Globus pallidus (tissue), 1 donor: ENCODE data around the gene RAB4B.
"Not testable (repeated sequence)": the region's sequence is repeated elsewhere in the genome, so short reads cannot be mapped to it uniquely, and the experiment has no call there.

ENCODE experiments used
- DNase-seq: peaks from one replicate; pipeline ENCODE4 v3.0.0-alpha.2; 2015; ENCODE audit warnings: low spot score

Gene RAB4B

DNA sequence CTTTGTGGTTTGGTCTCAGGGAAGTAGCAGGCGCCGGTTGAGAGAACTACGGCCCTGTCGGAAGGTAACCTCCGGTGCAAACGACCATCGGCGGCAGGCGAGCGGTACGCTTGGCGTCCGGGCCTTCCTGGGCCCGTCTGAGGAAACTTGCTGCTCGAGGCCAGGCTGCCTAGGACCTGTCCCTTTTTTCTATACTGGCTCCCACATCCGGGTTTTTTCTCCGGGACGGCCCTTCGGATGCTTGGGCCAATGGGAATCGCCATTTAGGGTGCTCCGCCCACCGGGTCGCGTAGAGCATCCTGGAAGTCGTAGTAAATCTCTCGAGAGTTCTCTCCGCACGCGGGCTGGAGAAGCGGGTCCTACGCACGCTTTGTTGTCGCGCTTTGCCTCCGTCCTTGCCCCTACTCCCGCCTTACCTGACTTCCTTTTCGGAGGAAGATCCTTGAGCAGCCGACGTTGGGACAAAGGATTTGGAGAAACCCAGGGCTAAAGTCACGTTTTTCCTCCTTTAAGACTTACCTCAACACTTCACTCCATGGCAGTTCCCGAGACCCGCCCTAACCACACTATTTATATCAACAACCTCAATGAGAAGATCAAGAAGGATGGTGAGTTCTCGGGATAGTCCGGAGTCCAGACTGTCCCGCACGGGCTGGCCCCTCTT is 27.0 kb upstream of the RAB4B start, which contains the start of gene SNRPA:
Gene SNRPA, plus strand, starts transcription at position 330 of the 664 bp plus-strand sequence. Its CDS starts 206 bp downstream, at position 536.
- DNase-seq: peak; percentile 98

DNA sequence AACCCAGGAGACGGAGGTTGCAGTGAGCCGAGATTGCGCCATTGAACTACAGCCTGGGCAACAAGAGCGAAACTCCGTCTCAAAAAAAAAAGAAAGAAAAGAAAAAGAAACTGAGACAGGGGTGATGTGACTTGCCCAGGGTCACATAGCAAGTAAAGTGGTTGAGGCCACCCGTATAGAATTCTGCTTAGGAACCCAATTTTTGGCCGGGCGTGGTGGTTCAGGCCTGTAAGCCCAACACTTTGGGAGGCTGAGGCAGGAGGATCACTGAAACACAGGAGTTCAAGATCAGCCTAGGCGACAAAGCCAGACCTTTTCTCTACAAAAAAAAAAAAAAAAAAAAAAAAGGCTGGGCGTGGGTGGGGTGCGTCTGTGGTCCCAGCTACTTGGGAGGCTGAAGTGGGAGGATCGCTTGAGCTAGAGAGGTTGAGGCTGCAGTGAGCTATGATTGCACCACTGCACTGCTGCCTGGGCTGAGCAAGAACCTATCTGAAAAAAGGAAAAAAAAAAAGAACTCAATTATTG is 25.7 kb upstream of the RAB4B start:
- no peak for DNase-seq

GRCh38 chr19:40754611-40755247 is 23.3 kb upstream of the RAB4B start:
- DNase-seq: no peak

DNA sequence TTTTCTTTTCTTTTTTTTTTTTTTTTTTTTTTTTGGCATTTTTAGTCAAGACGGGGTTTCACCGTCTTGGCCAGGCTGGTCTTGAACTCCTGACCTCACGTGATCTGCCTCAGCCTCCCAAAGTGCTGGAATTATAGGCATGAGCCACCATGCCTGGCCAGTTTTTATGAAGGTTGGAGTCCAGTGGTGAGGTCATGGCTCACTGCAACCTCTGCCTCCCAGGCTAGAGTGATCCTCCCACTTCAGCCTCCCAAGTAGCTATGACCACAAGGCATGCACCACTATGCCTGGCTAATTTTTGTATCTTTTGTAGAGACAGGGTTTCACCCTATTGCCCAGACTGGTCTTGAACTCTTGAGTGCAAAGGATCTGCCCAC is 22.8 kb upstream of the RAB4B start:
- no peak for DNase-seq

- DNase-seq: no peak
Observed at GRCh38 chr19:40755791-40756190, 22.3 kb upstream of the RAB4B start.

DNA sequence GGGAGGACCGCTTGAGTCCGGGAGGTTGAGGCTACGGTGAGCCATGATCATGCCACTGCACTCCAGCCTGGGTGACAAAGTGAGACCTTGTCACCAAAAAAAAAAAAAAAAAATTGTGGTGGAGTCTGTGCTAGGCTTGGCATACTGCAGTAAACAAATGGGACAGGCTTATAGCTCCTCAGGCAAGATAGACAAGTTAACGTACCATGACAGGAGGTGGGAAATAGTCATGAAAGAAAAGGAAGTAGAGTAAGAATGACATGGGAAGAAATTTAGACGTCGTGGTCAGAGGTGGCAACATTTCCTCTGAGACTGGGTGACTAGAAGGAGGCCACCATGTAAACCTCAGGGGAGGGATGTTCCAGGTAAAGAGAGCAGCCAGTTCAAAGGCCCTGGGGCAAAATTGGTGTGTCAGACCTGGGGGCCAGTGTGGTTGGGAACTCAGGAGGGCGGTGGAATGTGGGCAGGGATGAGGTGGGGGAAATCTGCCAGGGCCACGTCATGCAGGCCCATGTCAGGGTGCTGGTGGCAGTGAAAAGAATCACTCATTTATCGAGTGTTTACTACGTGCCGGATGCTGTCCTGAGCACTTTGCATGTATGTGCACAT is 21.4 kb upstream of the RAB4B start:
- DNase-seq: no peak

GRCh38 chr19:40758491-40758890 is 19.6 kb upstream of the RAB4B start:
- DNase-seq: no peak

DNA sequence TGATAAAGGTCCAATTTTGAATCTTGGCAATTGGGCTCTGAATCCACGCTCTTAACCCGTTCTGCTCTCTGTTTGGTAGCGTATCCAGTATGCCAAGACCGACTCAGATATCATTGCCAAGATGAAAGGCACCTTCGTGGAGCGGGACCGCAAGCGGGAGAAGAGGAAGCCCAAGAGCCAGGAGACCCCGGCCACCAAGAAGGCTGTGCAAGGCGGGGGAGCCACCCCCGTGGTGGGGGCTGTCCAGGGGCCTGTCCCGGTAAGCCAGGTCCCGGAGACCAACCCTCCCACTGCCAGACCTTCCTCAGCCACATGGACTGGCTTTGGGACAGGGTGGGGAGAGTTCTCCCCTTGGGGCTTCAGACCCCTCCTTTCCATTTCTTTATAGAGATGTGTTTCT is 18.7 kb upstream of the RAB4B start:
- no peak for DNase-seq

DNA sequence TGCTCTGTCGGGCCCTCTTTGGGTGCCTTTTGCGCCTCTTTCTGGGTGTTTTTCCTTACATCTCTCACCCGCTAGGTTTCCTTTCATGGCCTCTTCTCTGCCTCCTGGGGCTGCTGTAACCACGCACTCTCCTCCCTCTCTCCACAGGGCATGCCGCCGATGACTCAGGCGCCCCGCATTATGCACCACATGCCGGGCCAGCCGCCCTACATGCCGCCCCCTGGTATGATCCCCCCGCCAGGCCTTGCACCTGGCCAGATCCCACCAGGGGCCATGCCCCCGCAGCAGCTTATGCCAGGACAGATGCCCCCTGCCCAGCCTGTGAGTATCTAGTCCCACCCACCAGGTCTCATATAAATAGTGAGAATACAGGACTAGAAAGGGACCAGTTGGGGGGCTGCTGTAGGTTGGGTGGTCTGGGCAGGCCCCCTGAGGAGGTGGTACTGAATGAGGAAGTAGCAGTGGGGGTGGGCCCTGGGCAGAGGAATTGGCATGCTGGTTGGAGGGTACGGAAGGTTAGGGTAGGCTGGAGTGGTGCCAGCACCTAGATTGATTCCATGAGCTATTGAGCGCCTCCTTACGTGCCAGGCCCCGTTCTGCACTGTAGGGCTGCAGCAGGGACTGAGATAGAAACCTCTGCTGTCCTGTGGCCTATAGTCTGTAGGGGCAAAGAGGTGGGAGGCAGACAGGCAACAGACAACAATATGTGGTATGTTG is 15.1 kb upstream of the RAB4B start:
- DNase-seq: no peak

- no peak for DNase-seq
Observed at GRCh38 chr19:40763526-40763925, 14.5 kb upstream of the RAB4B start.

- DNase-seq: no peak
Observed at GRCh38 chr19:40763963-40764362, 14.1 kb upstream of the RAB4B start.

GRCh38 chr19:40766385-40766784 is 11.7 kb upstream of the RAB4B start:
- DNase-seq: not testable (repeated sequence)

DNA sequence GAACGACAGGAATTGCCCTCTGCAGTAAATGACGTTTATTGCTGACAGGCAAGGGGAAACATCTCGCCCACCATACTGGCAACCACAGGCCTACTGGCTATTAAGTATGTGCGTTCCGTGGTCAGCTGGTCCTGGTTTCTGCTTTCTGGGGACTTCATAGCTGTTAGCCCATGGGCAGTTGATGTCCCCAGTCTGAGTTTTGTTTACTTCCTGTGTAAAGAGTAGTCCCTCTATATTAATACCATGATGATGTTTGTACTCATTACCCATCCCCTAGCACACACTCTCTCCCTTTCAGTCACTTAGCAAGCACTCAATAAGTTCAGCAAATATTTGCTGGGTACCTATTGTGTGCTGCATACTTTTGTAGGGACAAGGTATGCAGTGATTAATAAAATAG is 9.2 kb upstream of the RAB4B start:
- DNase-seq: no peak

GRCh38 chr19:40771101-40771862 is 6.8 kb upstream of the RAB4B start:
- not testable (repeated sequence) for DNase-seq

DNA sequence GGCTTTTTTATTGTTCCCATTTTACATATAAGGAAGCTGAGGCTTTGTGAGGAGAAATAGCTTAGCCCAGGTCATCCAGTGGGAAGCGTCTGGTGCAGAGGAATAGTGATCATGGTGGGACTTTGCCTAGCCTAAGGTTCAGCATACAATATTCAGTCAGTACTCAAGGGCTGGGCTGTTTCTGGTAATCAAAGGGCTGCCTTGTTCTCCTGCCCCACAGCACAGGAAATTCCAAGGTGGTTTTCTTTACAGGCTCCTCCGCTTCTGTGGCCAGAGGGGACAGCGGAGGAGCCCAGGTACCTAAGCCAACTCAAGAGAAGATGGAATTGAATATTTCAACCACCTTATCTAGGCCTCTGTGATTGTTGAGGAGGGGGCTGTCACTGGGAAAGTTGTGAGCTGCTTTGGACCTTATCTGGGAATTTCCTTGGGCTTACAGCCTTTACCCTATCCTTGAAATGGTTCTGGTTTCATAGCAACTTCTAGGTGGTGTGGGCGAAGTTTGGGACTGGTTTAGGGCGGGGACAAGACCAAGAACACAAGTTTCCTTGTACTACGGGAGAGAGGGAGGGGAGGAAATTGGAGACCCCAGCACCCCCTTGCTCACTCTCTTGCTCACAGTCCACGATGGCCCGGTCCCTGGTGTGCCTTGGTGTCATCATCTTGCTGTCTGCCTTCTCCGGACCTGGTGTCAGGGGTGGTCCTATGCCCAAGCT is 3.0 kb upstream of the RAB4B start, which contains the start of gene MIA:
Gene MIA, plus strand, starts transcription at position 606 of the 716 bp plus-strand sequence. Its CDS starts 22 bp downstream, at position 628.
- no peak for DNase-seq

- no peak for DNase-seq
Observed at GRCh38 chr19:40775632-40776022, 2.4 kb upstream of the RAB4B start.

DNA sequence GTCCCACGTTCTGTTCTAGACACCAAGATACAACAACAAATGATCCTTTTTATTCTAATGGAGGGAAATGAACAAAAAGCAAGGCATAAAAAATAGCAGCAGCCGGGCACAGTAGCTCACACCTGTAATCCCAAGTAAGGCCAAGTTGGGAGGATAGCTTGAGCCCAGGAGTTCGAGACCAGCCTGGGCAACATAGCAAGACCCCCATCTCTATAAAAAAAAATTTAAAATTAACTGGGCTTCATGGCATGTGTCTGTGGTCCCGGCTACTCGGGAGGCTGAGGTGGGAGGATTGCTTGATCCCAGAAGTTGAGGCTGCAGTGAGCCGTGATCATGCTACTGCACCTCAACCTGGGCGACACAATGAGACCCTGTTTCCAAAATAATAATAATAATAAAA is 1.7 kb upstream of the RAB4B start:
- no peak for DNase-seq

DNA sequence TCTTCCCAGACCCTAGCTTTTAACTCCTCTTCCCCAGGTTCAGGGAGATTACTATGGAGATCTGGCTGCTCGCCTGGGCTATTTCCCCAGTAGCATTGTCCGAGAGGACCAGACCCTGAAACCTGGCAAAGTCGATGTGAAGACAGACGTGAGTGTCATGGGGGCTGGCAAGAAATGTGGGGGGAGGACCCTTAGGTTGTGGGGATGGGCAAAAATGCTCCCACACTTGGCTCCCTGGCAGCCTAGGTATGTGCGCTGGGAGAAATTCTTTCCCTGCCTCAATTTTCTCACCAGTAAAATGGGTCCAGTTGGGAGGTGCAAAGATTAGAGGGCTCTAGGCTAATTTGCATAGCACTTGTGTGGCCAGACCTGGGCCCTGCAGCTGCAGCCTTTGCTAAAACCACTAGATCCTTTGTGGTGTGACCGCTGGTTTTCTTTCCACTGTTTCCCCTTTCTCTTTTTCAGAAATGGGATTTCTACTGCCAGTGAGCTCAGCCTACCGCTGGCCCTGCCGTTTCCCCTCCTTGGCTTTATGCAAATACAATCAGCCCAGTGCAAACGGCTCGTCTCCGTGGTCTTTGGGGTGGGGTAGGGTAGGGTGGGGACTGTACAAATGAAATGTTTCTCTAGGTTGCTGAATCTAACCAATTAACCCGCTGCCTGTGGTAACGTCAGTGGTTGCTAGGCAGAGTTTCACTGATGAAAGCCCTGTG is 959 bp upstream of the RAB4B start:
- DNase-seq: peak; percentile 95

DNA sequence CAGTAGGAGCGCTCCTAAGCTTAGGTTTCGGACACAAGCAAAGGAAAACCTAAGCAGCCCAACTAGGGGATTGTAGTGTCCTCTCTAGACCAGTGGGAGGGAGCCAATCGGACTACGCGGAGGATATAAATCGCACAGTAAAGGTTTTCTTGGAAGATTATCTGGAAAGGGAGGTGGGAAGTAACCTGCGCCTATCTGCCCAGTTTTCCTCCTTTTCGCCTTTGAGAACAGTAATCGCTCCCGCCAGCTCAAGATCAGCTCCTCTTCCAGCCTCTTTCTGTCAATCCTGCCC is 456 bp upstream of the RAB4B start:
- no peak for DNase-seq

DNA sequence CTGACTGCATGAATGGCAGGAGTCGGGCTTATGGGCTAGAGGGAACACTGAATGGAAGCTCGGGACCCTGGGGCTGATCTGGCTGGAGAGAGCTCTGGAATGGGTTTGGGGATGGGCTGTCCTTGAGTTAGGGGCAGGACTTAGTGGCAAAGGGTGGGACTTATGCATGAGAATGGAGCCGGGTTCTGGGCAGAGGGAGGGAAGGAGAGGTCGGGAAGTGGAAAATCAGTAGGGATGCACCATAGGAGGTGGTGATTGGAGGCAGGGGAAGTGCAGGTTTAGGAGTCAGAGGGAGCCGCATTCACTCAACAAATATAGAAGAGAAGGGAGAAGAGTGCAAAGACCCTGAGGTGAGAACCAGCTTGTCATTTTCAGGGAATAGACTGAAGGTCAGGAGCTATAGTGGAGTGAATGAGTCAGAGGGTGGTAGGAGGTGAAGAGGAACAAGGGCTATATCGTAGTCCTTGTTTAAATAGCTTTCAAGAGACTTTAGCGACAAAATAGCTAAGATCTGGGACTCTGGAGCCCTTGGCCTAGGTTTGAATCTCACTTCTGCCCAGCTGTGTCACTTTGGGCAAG is 748 bp downstream of the RAB4B start:
- no peak for DNase-seq
